ENCODE measurements around the gene TBCD.

The TBCD gene

GRCh38 chr17:82820278-82821251 lies 68.7 kb downstream of the TBCD start:
- Histone ChIP-seq H3K36me3 (ENCODE audit: control insufficient read depth, insufficient read depth, low read length) (peaks cover 44% of the 10 kb centered on the region), H3K4me3 (ENCODE audit: insufficient read depth, low read depth, low read length) (no peak overlapping the region), H3K9me3 (ENCODE audit: control insufficient read depth, low read length) (no peaks in the 10 kb centered on the region), H3K4me1 (ENCODE audit: control insufficient read depth, insufficient read depth, low read length) (no peaks in the 10 kb centered on the region), H3K27me3 (ENCODE audit: control insufficient read depth, insufficient read depth, low read length, poor library complexity, severe bottlenecking) (no peaks in the 10 kb centered on the region), H3K27ac (ENCODE audit: insufficient read depth, low read depth, low read length, poor library complexity, severe bottlenecking) (no peak overlapping the region)
- 90 to 97% methylated on average over 4 to 5 of the region's 5 CpGs for WGBS, 2 experiments

GRCh38 chr17:82821554-82821953 lies 69.7 kb downstream of the TBCD start:
- H3K9me3 ChIP-seq (ENCODE audit: control insufficient read depth, low read length), result no peaks in the 10 kb centered on the region
- H3K27ac ChIP-seq (ENCODE audit: insufficient read depth, low read depth, low read length, poor library complexity, severe bottlenecking), result no peak overlapping the region
- no peaks in the 10 kb centered on the region for H3K4me1 ChIP-seq (ENCODE audit: control insufficient read depth, insufficient read depth, low read length)
- 88% methylated on average over 1 of the region's 2 CpGs; no CpG with 5 or more reads in 1 of the 2 experiments for WGBS, 2 experiments
- H3K27me3 ChIP-seq (ENCODE audit: control insufficient read depth, insufficient read depth, low read length, poor library complexity, severe bottlenecking), result no peaks in the 10 kb centered on the region
- H3K36me3 ChIP-seq (ENCODE audit: control insufficient read depth, insufficient read depth, low read length), result peaks cover 42% of the 10 kb centered on the region
- H3K4me3 ChIP-seq (ENCODE audit: insufficient read depth, low read depth, low read length), result no peak overlapping the region

GRCh38 chr17:82822281-82822680 lies 70.4 kb downstream of the TBCD start:
- 85 to 90% methylated on average over 16 of the region's 16 CpGs for WGBS, 2 experiments
- Histone ChIP-seq H3K36me3 (ENCODE audit: control insufficient read depth, insufficient read depth, low read length) (peaks cover 38% of the 10 kb centered on the region), H3K4me3 (ENCODE audit: insufficient read depth, low read depth, low read length) (no peak overlapping the region), H3K9me3 (ENCODE audit: control insufficient read depth, low read length) (no peaks in the 10 kb centered on the region), H3K27me3 (ENCODE audit: control insufficient read depth, insufficient read depth, low read length, poor library complexity, severe bottlenecking) (no peaks in the 10 kb centered on the region), H3K27ac (ENCODE audit: insufficient read depth, low read depth, low read length, poor library complexity, severe bottlenecking) (no peak overlapping the region), H3K4me1 (ENCODE audit: control insufficient read depth, insufficient read depth, low read length) (no peaks in the 10 kb centered on the region)

GRCh38 chr17:82823004-82823403 lies 71.1 kb downstream of the TBCD start:
- Histone ChIP-seq H3K9me3 (ENCODE audit: control insufficient read depth, low read length) (no peaks in the 10 kb centered on the region), H3K36me3 (ENCODE audit: control insufficient read depth, insufficient read depth, low read length) (peaks cover 33% of the 10 kb centered on the region), H3K27me3 (ENCODE audit: control insufficient read depth, insufficient read depth, low read length, poor library complexity, severe bottlenecking) (no peaks in the 10 kb centered on the region), H3K4me1 (ENCODE audit: control insufficient read depth, insufficient read depth, low read length) (no peaks in the 10 kb centered on the region), H3K4me3 (ENCODE audit: insufficient read depth, low read depth, low read length) (no peak overlapping the region), H3K27ac (ENCODE audit: insufficient read depth, low read depth, low read length, poor library complexity, severe bottlenecking) (no peak overlapping the region)
- WGBS, 2 experiments, result 88 to 91% methylated on average over 5 of the region's 5 CpGs

- peaks cover 18% of the 10 kb centered on the region for H3K36me3 ChIP-seq (ENCODE audit: control insufficient read depth, insufficient read depth, low read length)
Measured at GRCh38 chr17:82825540-82826124, 73.8 kb downstream of the TBCD start.

GRCh38 chr17:82826211-82826610 lies 74.3 kb downstream of the TBCD start:
- no peaks in the 10 kb centered on the region for H3K27me3 ChIP-seq (ENCODE audit: control insufficient read depth, insufficient read depth, low read length, poor library complexity, severe bottlenecking)
- H3K36me3 ChIP-seq (ENCODE audit: control insufficient read depth, insufficient read depth, low read length), result peaks cover 15% of the 10 kb centered on the region

More at GRCh38 chr17:82825540-82826124, 73.8 kb downstream of the TBCD start:
- Histone ChIP-seq H3K27me3 (ENCODE audit: control insufficient read depth, insufficient read depth, low read length, poor library complexity, severe bottlenecking) (no peaks in the 10 kb centered on the region), H3K4me1 (ENCODE audit: control insufficient read depth, insufficient read depth, low read length) (peaks cover 3% of the 10 kb centered on the region), H3K27ac (ENCODE audit: insufficient read depth, low read depth, low read length, poor library complexity, severe bottlenecking) (no peak overlapping the region), H3K4me3 (ENCODE audit: insufficient read depth, low read depth, low read length) (no peak overlapping the region), H3K9me3 (ENCODE audit: control insufficient read depth, low read length) (no peaks in the 10 kb centered on the region)
- 90 to 95% methylated on average over 8 of the region's 8 CpGs for WGBS, 2 experiments

GRCh38 chr17:82826956-82827355 lies 75.1 kb downstream of the TBCD start:
- Histone ChIP-seq H3K9me3 (ENCODE audit: control insufficient read depth, low read length) (no peaks in the 10 kb centered on the region), H3K4me3 (ENCODE audit: insufficient read depth, low read depth, low read length) (no peak overlapping the region), H3K36me3 (ENCODE audit: control insufficient read depth, insufficient read depth, low read length) (peaks cover 15% of the 10 kb centered on the region), H3K4me1 (ENCODE audit: control insufficient read depth, insufficient read depth, low read length) (peaks cover 3% of the 10 kb centered on the region), H3K27ac (ENCODE audit: insufficient read depth, low read depth, low read length, poor library complexity, severe bottlenecking) (no peak overlapping the region), H3K27me3 (ENCODE audit: control insufficient read depth, insufficient read depth, low read length, poor library complexity, severe bottlenecking) (no peaks in the 10 kb centered on the region)
- WGBS, 2 experiments, result 94 to 97% methylated on average over 7 of the region's 7 CpGs

More at GRCh38 chr17:82826211-82826610, 74.3 kb downstream of the TBCD start:
- no peaks in the 10 kb centered on the region for H3K9me3 ChIP-seq (ENCODE audit: control insufficient read depth, low read length)
- H3K4me1 ChIP-seq (ENCODE audit: control insufficient read depth, insufficient read depth, low read length), result peaks cover 3% of the 10 kb centered on the region
- no peak overlapping the region for H3K27ac ChIP-seq (ENCODE audit: insufficient read depth, low read depth, low read length, poor library complexity, severe bottlenecking)
- no peak overlapping the region for H3K4me3 ChIP-seq (ENCODE audit: insufficient read depth, low read depth, low read length)

- Histone ChIP-seq H3K27me3 (ENCODE audit: control insufficient read depth, insufficient read depth, low read length, poor library complexity, severe bottlenecking) (no peaks in the 10 kb centered on the region), H3K4me3 (ENCODE audit: insufficient read depth, low read depth, low read length) (no peak overlapping the region), H3K36me3 (ENCODE audit: control insufficient read depth, insufficient read depth, low read length) (peaks cover 9% of the 10 kb centered on the region), H3K27ac (ENCODE audit: insufficient read depth, low read depth, low read length, poor library complexity, severe bottlenecking) (no peak overlapping the region), H3K9me3 (ENCODE audit: control insufficient read depth, low read length) (no peaks in the 10 kb centered on the region), H3K4me1 (ENCODE audit: control insufficient read depth, insufficient read depth, low read length) (peaks cover 3% of the 10 kb centered on the region)
- 96% methylated on average over 26 of the region's 26 CpGs for WGBS, 2 experiments
Measured at GRCh38 chr17:82828875-82829487, 77.1 kb downstream of the TBCD start.

- peaks cover 3% of the 10 kb centered on the region for H3K4me1 ChIP-seq (ENCODE audit: control insufficient read depth, insufficient read depth, low read length)
- H3K4me3 ChIP-seq (ENCODE audit: insufficient read depth, low read depth, low read length), result no peak overlapping the region
- WGBS, 2 experiments, result 95 to 96% methylated on average over 22 of the region's 22 CpGs
- no peaks in the 10 kb centered on the region for H3K9me3 ChIP-seq (ENCODE audit: control insufficient read depth, low read length)
- no peak overlapping the region for H3K27ac ChIP-seq (ENCODE audit: insufficient read depth, low read depth, low read length, poor library complexity, severe bottlenecking)
- H3K27me3 ChIP-seq (ENCODE audit: control insufficient read depth, insufficient read depth, low read length, poor library complexity, severe bottlenecking), result no peaks in the 10 kb centered on the region
- H3K36me3 ChIP-seq (ENCODE audit: control insufficient read depth, insufficient read depth, low read length), result peaks cover 9% of the 10 kb centered on the region
Measured at GRCh38 chr17:82830249-82830661, 78.4 kb downstream of the TBCD start.
